Measurements from ENCODE around the gene AOPEP. TPM values are rescaled to one million over a fixed set of nuclear protein-coding genes. Genes with fewer than 3 reads are reported as not detected.

The AOPEP gene
- total RNA-seq, 1 experiment from 2014 or later: 15.0 TPM

GRCh38 chr9:94729199-94729598 lies 2.7 kb downstream of the AOPEP start:
- H2AK5ac ChIP-seq (ENCODE audit: insufficient read length, low read length): no peak overlapping the region
- TF ChIP-seq CTCF (conservative IDR thresholded peaks at IDR 0.05): peak; percentile 24; the same call in 1 of the 3 replicates
- H3K36me3 Mint-ChIP-seq (ENCODE audit: insufficient read depth in 1 of 3, low read depth in 3 of 3): peaks cover 0 to 3% (median 0%) of the 10 kb centered on the region in 3 experiments; a peak in 1 of 7 replicates
- no peaks in the 10 kb centered on the region for H3K27me3 Mint-ChIP-seq (ENCODE audit: low read depth)
- no peak overlapping the region for H3K56ac ChIP-seq (ENCODE audit: insufficient read length, low read depth, low read length)
- no peaks in the 10 kb centered on the region; the same call in 1 of the 2 replicates for H3K4me1 ChIP-seq (ENCODE audit: insufficient read depth, low read length)
- H3K27ac Mint-ChIP-seq: no peak overlapping the region
- no peak overlapping the region for H3K18ac ChIP-seq (ENCODE audit: insufficient read length, low read depth, low read length)
- no peak overlapping the region for H3K23ac ChIP-seq (ENCODE audit: insufficient read length, low read depth, low read length)
- H4K20me1 ChIP-seq (ENCODE audit: control insufficient read depth, insufficient read depth, insufficient read length): no peaks in the 10 kb centered on the region
- no peak overlapping the region for H2AFZ ChIP-seq (ENCODE audit: low read length)
- no peak overlapping the region for H4K8ac ChIP-seq (replicated peaks; ENCODE audit: insufficient read length, low read depth, low read length)
- H3K79me1 ChIP-seq (ENCODE audit: insufficient read depth, low read depth, low read length, poor library complexity, severe bottlenecking): no peaks in the 10 kb centered on the region
- DNase-seq: no peak
- WGBS (ENCODE audit: extremely low coverage, insufficient read length, low lambda C conversion rate): no CpG with 5 or more reads among the region's 3 CpGs
- H3K4me2 ChIP-seq (ENCODE audit: insufficient read depth, insufficient read length, low read length): no peak overlapping the region
- H3K27me3 ChIP-seq (ENCODE audit: insufficient read depth, low read length): no peaks in the 10 kb centered on the region
- H3K4ac ChIP-seq (ENCODE audit: low read depth, low read length): no peak overlapping the region
- peaks cover 2% of the 10 kb centered on the region for H3K23me2 ChIP-seq (ENCODE audit: insufficient read length, low read depth, low read length, poor library complexity, severe bottlenecking)
- no peak overlapping the region for H2BK20ac ChIP-seq (ENCODE audit: low read depth, low read length, poor library complexity, severe bottlenecking)
- no peak overlapping the region for H3K4me3 Mint-ChIP-seq
- no peak overlapping the region for H2BK15ac ChIP-seq (ENCODE audit: low read depth, low read length)
- H3K9me3 ChIP-seq (ENCODE audit: control insufficient read depth, low read depth, low read length): no peaks in the 10 kb centered on the region
- H3K9ac ChIP-seq (ENCODE audit: extremely low read depth, insufficient read length, low read length): no peak overlapping the region
- H3K14ac ChIP-seq (ENCODE audit: insufficient read depth, low read length): no peak overlapping the region
- no peak overlapping the region for H2BK12ac ChIP-seq (ENCODE audit: insufficient read length, low read depth, low read length)
- H2BK5ac ChIP-seq (ENCODE audit: insufficient read length, low read length): no peak overlapping the region
- no peaks in the 10 kb centered on the region for H3K9me3 Mint-ChIP-seq
- H3K27ac ChIP-seq (ENCODE audit: insufficient read length, low read depth, low read length): no peak overlapping the region
- no peak overlapping the region for H4K91ac ChIP-seq (ENCODE audit: insufficient read length, low read depth, low read length)
- H2BK120ac ChIP-seq (ENCODE audit: low read depth, low read length, poor library complexity, severe bottlenecking): no peak overlapping the region
- no peak overlapping the region for H4K5ac ChIP-seq (ENCODE audit: insufficient read length, low read depth, low read length)
- H3T11ph ChIP-seq (ENCODE audit: low read length): no peak overlapping the region
- H3K79me2 ChIP-seq (ENCODE audit: insufficient read depth, low read length): no peaks in the 10 kb centered on the region; the same call in 1 of the 2 replicates
- H3K4me1 Mint-ChIP-seq: peaks cover 2 to 8% of the 10 kb centered on the region in 2 experiments; a peak in 1 of 4 replicates
